Gastroesophageal sphincter (tissue), 3 donors: ENCODE measurements around the gene CPOX.

Experiments used
- POLR2AphosphoS5 ChIP-seq: sonication (generic); formaldehyde crosslinking; IDR thresholded peaks from one replicate; pipeline ENCODE4 v1.6.1; 2017; ENCODE audit warnings: antibody characterized with exemption
- TF ChIP-seq, protein P1 (sequence below), 4 experiments: fragments of 200-600 bp in 2 of 4; fragments of 450-650 bp in 2 of 4; sonication (generic) in 1 of 4; IDR thresholded peaks; one replicate each; pipeline ENCODE4 v1.5.1; 2017 to 2019; ENCODE audit warnings: antibody characterized with exemption in 4 of 4, mild to moderate bottlenecking in 2 of 4, moderate library complexity in 2 of 4

DNA sequence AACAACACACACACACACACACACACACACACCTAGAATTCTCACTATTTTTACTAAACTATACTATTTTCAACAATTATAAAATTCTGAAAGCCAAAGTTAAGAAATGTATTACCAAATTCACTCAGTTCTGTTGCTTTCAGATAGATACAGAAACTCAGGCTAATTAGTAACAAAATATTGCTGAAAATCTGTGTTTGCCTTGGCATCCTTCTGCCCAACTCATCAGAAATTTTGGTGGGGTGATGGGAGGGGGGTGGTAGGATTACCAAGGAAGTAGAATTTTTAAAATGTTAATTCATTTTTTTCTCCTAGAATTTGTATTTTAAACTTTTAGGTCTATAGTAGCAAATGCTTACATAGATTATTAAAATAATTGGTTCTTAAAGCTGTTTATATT, 2.7 kb upstream of the CPOX start:
- TF ChIP-seq, protein P1, sequence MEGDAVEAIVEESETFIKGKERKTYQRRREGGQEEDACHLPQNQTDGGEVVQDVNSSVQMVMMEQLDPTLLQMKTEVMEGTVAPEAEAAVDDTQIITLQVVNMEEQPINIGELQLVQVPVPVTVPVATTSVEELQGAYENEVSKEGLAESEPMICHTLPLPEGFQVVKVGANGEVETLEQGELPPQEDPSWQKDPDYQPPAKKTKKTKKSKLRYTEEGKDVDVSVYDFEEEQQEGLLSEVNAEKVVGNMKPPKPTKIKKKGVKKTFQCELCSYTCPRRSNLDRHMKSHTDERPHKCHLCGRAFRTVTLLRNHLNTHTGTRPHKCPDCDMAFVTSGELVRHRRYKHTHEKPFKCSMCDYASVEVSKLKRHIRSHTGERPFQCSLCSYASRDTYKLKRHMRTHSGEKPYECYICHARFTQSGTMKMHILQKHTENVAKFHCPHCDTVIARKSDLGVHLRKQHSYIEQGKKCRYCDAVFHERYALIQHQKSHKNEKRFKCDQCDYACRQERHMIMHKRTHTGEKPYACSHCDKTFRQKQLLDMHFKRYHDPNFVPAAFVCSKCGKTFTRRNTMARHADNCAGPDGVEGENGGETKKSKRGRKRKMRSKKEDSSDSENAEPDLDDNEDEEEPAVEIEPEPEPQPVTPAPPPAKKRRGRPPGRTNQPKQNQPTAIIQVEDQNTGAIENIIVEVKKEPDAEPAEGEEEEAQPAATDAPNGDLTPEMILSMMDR (IDR thresholded peaks at IDR 0.05): no peak
- TF ChIP-seq POLR2AphosphoS5: no peak
